CD14-positive monocyte (primary cell): ENCODE results near the gene MRPS14. TPM values are rescaled to one million over a fixed set of nuclear protein-coding genes. Genes with fewer than 3 reads are reported as not detected.

Source experiments
- DNase-seq, 3 donors: peaks; one replicate each; pipeline ENCODE4 v3.0.0-alpha.2; 2011 to 2022
- H2AFZ ChIP-seq: 2 replicates; pipeline ENCODE4 v1.6.0; 2012; ENCODE audit warnings: mild to moderate bottlenecking, low read depth, low read length, inconsistent platforms; ENCODE audit not compliant: insufficient read depth, poor library complexity, severe bottlenecking
- H3K27ac ChIP-seq, 2 donors: 1 replicate in 1 of 2; 2 replicates in 1 of 2; pipeline ENCODE4 v1.5.1; 2012 to 2013; ENCODE audit warnings: low read length in 2 of 2, control low read depth in 1 of 2, inconsistent platforms in 1 of 2, low read depth in 1 of 2, mild to moderate bottlenecking in 1 of 2
- H3K27me3 ChIP-seq, 2 donors: one replicate each; pipeline versions ENCODE4 v1.6.0 to v1.6.1; 2011 to 2013; ENCODE audit warnings: low read length in 2 of 2; ENCODE audit not compliant: control insufficient read depth in 2 of 2, insufficient read depth in 2 of 2
- H3K36me3 ChIP-seq, 2 donors: replicated peaks in 1 of 2; 1 replicate in 1 of 2; 2 replicates in 1 of 2; pipeline versions ENCODE4 v1.5.1 to v1.6.1; 2012 to 2013; ENCODE audit warnings: low read length in 2 of 2, control low read depth in 1 of 2, inconsistent platforms in 1 of 2, mild to moderate bottlenecking in 1 of 2; ENCODE audit not compliant: insufficient read depth in 2 of 2, control insufficient read depth in 1 of 2
- H3K4me1 ChIP-seq, 2 donors: 1 replicate in 1 of 2; 2 replicates in 1 of 2; pipeline versions ENCODE4 v1.5.1 to v1.6.1; 2012 to 2013; ENCODE audit warnings: low read length in 2 of 2, control low read depth in 1 of 2, inconsistent platforms in 1 of 2, mild to moderate bottlenecking in 1 of 2, moderate library complexity in 1 of 2; ENCODE audit not compliant: insufficient read depth in 2 of 2, control insufficient read depth in 1 of 2
- H3K4me2 ChIP-seq: replicated peaks from 2 replicates; pipeline ENCODE3; 2012; ENCODE audit warnings: low read length, moderate library complexity, mild to moderate bottlenecking; ENCODE audit not compliant: poor library complexity, severe bottlenecking; ENCODE audit errors: extremely low read depth
- H3K4me3 ChIP-seq, 3 experiments: fragments of 200-600 bp in 1 of 3; sonication (generic) in 1 of 3; replicated peaks in 1 of 3; 1 replicate in 2 of 3; 2 replicates in 1 of 3; pipeline ENCODE4 v1.5.1; 2011 to 2013; ENCODE audit warnings: low read length in 3 of 3, mild to moderate bottlenecking in 3 of 3, control low read depth in 2 of 3, low read depth in 2 of 3, inconsistent platforms in 1 of 3, moderate library complexity in 1 of 3
- H3K79me2 ChIP-seq: 2 replicates; pipeline ENCODE4 v1.6.0; 2012; ENCODE audit warnings: mild to moderate bottlenecking, control low read depth, inconsistent platforms, low read length, moderate library complexity; ENCODE audit not compliant: insufficient read depth
- H3K9ac ChIP-seq: 2 replicates; pipeline ENCODE4 v1.6.0; 2017; ENCODE audit warnings: low read length, mild to moderate bottlenecking; ENCODE audit not compliant: insufficient read depth, poor library complexity, severe bottlenecking
- H3K9me3 ChIP-seq, 2 donors: replicated peaks in 1 of 2; 1 replicate in 1 of 2; 2 replicates in 1 of 2; pipeline versions ENCODE4 v1.5.1 to v1.6.1; 2012 to 2013; ENCODE audit warnings: low read length in 2 of 2, control low read depth in 1 of 2; ENCODE audit not compliant: control insufficient read depth in 1 of 2, insufficient read depth in 1 of 2
- H4K20me1 ChIP-seq: 2 replicates; pipeline ENCODE4 v1.6.0; 2012; ENCODE audit warnings: mild to moderate bottlenecking, low read length, control low read depth, moderate library complexity; ENCODE audit not compliant: insufficient read depth
- H3K27ac Mint-ChIP-seq, 7 donors: one replicate each; pipeline ENCODE4 v1.8.0; 2020; ENCODE audit warnings: mild to moderate bottlenecking in 7 of 7, mixed read lengths in 7 of 7, moderate library complexity in 6 of 7, inconsistent platforms in 2 of 7
- H3K27me3 Mint-ChIP-seq, 3 donors: one replicate each; pipeline ENCODE4 v1.8.0; 2021 to 2022; ENCODE audit warnings: low read depth in 3 of 3, mild to moderate bottlenecking in 3 of 3, mixed read lengths in 3 of 3, moderate library complexity in 3 of 3, inconsistent platforms in 1 of 3
- H3K36me3 Mint-ChIP-seq, 2 donors: one replicate each; pipeline ENCODE4 v1.8.0; 2020; ENCODE audit warnings: mixed read lengths in 2 of 2, inconsistent platforms in 1 of 2, mild to moderate bottlenecking in 1 of 2
- H3K4me1 Mint-ChIP-seq: one replicate; pipeline ENCODE4 v1.8.0; 2020; ENCODE audit warnings: mild to moderate bottlenecking, mixed read lengths
- H3K4me3 Mint-ChIP-seq, 2 donors: one replicate each; pipeline ENCODE4 v1.8.0; 2020; ENCODE audit warnings: mild to moderate bottlenecking in 2 of 2, mixed read lengths in 2 of 2, moderate library complexity in 1 of 2
- H3K9me3 Mint-ChIP-seq, 7 donors: one replicate each; pipeline ENCODE4 v1.8.0; 2020 to 2022; ENCODE audit warnings: mixed read lengths in 7 of 7, mild to moderate bottlenecking in 6 of 7, moderate library complexity in 6 of 7, inconsistent platforms in 2 of 7
- CTCF ChIP-seq: fragments of 200-600 bp; IDR thresholded peaks from one replicate; pipeline ENCODE4 v1.8.0; 2022; ENCODE audit warnings: antibody characterized with exemption, mild to moderate bottlenecking
- WGBS: methylation state at CpG from one replicate; pipeline ENCODE4 v1.1.5; 2013; ENCODE audit warnings: missing lambda C conversion rate; ENCODE audit not compliant: insufficient coverage; 5-methylcytosine and 5-hydroxymethylcytosine counted together
- intact Hi-C, 2 donors: fragments of 100-400 bp; cut with micrococcal nuclease; formaldehyde crosslinking; loops; one replicate each; pipeline versions ENCODE4 v1.15.0 to v1.15.1; 2023
- polyA plus RNA-seq, 3 donors: library from polyadenylated mRNA; depleted of rRNA in 1 of 3; unstranded in 2 of 3; stranded (reverse) in 1 of 3; fragments of 300-500 nt in 2 of 3; fragments of >200 nt in 1 of 3; fragmentation: Illumina TruSeq in 2 of 3; gene quantifications; 1 replicate in 2 of 3; 2 replicates in 1 of 3; pipeline ENCODE4 v1.2.3, GENCODE V29; 2012 to 2021

The MRPS14 gene
- polyA plus RNA-seq, 3 donors, result 5.4 to 53.2 (median 48.1) TPM

GRCh38 chr1:175070818-175071217 is 47.6 kb upstream of the MRPS14 start:
- no peaks in the 10 kb centered on the region for H3K27me3 ChIP-seq
- Mint-ChIP-seq H3K36me3 (no peaks in the 10 kb centered on the region), H3K9me3 (no peaks in the 10 kb centered on the region), H3K4me1 (peaks cover 44% of the 10 kb centered on the region), H3K4me3 (no peak overlapping the region), H3K27ac (no peak overlapping the region), H3K27me3 (peaks cover 0 to 5% (median 2%) of the 10 kb centered on the region in 3 donors)
- H3K27ac ChIP-seq, result no peak overlapping the region
- H3K4me2 ChIP-seq, result no peak overlapping the region
- no peaks in the 10 kb centered on the region for H3K36me3 ChIP-seq
- no peaks in the 10 kb centered on the region for H3K9me3 ChIP-seq
- no peak overlapping the region for H3K9ac ChIP-seq
- no peak for DNase-seq
- H2AFZ ChIP-seq, result no peak overlapping the region
- no peak overlapping the region for H3K4me3 ChIP-seq
- no peaks in the 10 kb centered on the region for H3K79me2 ChIP-seq
- no peak for TF ChIP-seq CTCF
- no peaks in the 10 kb centered on the region for H4K20me1 ChIP-seq
- intact Hi-C loops, result no loop called here
- peaks cover 28 to 32% of the 10 kb centered on the region in 2 donors for H3K4me1 ChIP-seq

- H4K20me1 ChIP-seq, result no peaks in the 10 kb centered on the region
- no peak within 1 kb of the TSS for H3K4me3 ChIP-seq
- TF ChIP-seq CTCF, result no peak
- peaks cover 14 to 16% of the 10 kb centered on the region in 2 donors for H3K4me1 ChIP-seq
- no peak within 1 kb of the TSS for H3K4me2 ChIP-seq
- intact Hi-C loops, result no loop called here
- no peak within 1 kb of the TSS for H3K9ac ChIP-seq
- Mint-ChIP-seq H3K36me3 (no peaks in the 10 kb centered on the region), H3K4me3 (no peak within 1 kb of the TSS), H3K27me3 (peaks cover 0 to 3% (median 2%) of the 10 kb centered on the region in 3 donors), H3K4me1 (peaks cover 23% of the 10 kb centered on the region), H3K9me3 (no peaks in the 10 kb centered on the region), H3K27ac (peak within 1 kb of the TSS in 1 of 7 donors; percentile 4)
- no peaks in the 10 kb centered on the region for H3K79me2 ChIP-seq
- H3K27ac ChIP-seq, result no peak within 1 kb of the TSS
- H3K9me3 ChIP-seq, result no peaks in the 10 kb centered on the region
- H3K27me3 ChIP-seq, result no peaks in the 10 kb centered on the region
- no peak for DNase-seq
- H3K36me3 ChIP-seq, result no peaks in the 10 kb centered on the region
- H2AFZ ChIP-seq, result no peak within 1 kb of the TSS
- WGBS, result 88% methylated on average over 4 of the region's 9 CpGs
Observed at GRCh38 chr1:175067362-175068106, 44.3 kb upstream of the MRPS14 start, which contains the start of gene TNN. TSS of gene TNN (plus strand) at chr1:175067833. CDS start at chr1:175077419, 9,586 bp downstream.
